ENCODE measurements around the gene CSH1. TPM values are rescaled to one million over a fixed set of nuclear protein-coding genes. Genes with fewer than 3 reads are reported as not detected.
"Not testable (repeated sequence)": the region's sequence is repeated elsewhere in the genome, so short reads cannot be mapped to it uniquely, and the experiment has no call there.

The CSH1 gene
- total RNA-seq, 1 donor from 2014 or later = 8.9 TPM

DNA sequence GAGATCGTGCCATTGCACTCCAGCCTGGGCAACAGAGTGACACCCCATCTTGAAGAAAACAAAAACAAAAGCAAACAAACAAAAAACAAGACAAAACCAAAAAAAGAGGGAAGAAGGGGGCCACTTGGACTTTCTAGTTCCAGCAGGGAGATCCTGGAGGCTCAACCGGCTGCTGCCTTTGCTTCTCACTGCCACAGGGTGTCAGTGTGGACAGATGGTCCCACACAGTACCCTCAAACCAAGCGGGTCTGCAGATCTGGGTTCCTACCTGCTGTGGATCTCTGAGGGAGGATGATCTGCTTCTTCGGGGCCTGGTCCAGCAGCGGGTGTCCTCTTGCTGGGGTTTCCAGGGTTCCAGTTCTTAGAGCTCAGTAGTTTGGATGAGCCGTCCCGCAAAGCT is 29.7 kb downstream of the CSH1 start:
- H3K27me3 Mint-ChIP-seq (ENCODE audit: low read depth, unreplicated experiment); H3K4me1 ChIP-seq (ENCODE audit: insufficient read depth, low read length); H2AFZ ChIP-seq (ENCODE audit: low read depth, low read length); H3K79me2 ChIP-seq (ENCODE audit: insufficient read depth, low read length); H3K9me3 Mint-ChIP-seq (ENCODE audit: unreplicated experiment); H3K4me3 Mint-ChIP-seq (ENCODE audit: unreplicated experiment); FAIRE-seq; H3K27ac ChIP-seq (ENCODE audit: low read depth, low read length); H4K20me1 ChIP-seq (ENCODE audit: insufficient read depth, low read length); H3K4me2 ChIP-seq (ENCODE audit: low read length); H3K36me3 ChIP-seq (ENCODE audit: insufficient read depth, low read length); H3K27ac Mint-ChIP-seq (ENCODE audit: unreplicated experiment); H3K36me3 Mint-ChIP-seq (ENCODE audit: low read depth, unreplicated experiment); DNase-seq (ENCODE audit: low read depth); H3K9ac ChIP-seq (ENCODE audit: low read length); H3K27me3 ChIP-seq (ENCODE audit: insufficient read depth, low read length); H3K4me3 ChIP-seq (ENCODE audit: insufficient read depth, low read depth, low read length); H3K9me3 ChIP-seq (ENCODE audit: insufficient read depth, low read depth, low read length): not testable (repeated sequence)
- peaks cover 18% of the 10 kb centered on the region for H3K4me1 Mint-ChIP-seq (ENCODE audit: low read depth, unreplicated experiment)
- TF ChIP-seq, protein P1, sequence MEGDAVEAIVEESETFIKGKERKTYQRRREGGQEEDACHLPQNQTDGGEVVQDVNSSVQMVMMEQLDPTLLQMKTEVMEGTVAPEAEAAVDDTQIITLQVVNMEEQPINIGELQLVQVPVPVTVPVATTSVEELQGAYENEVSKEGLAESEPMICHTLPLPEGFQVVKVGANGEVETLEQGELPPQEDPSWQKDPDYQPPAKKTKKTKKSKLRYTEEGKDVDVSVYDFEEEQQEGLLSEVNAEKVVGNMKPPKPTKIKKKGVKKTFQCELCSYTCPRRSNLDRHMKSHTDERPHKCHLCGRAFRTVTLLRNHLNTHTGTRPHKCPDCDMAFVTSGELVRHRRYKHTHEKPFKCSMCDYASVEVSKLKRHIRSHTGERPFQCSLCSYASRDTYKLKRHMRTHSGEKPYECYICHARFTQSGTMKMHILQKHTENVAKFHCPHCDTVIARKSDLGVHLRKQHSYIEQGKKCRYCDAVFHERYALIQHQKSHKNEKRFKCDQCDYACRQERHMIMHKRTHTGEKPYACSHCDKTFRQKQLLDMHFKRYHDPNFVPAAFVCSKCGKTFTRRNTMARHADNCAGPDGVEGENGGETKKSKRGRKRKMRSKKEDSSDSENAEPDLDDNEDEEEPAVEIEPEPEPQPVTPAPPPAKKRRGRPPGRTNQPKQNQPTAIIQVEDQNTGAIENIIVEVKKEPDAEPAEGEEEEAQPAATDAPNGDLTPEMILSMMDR (IDR thresholded peaks at IDR 0.05; ENCODE audit: insufficient read depth, low read depth, low read length) = peak; percentile 9

DNA sequence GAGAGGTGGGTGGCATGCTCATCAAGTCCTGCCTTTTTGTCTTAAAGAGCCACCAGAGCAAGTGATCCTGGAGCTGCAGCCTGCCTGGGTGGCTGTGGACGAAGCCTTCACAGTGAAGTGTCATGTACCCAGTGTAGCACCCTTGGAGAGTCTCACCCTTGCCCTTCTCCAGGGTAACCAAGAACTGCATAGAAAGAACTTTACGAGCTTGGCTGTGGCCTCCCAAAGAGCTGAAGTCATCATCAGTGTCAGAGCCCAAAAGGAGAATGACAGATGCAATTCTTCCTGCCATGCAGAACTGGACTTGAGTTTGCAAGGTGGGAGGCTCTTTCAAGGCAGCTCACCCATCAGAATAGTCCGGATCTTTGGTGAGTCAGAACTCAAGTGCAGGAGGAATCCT is 37.1 kb downstream of the CSH1 start:
- no peaks in the 10 kb centered on the region for H3K79me2 ChIP-seq (ENCODE audit: insufficient read depth, low read length)
- TF ChIP-seq, protein P1 (IDR thresholded peaks at IDR 0.05; ENCODE audit: insufficient read depth, low read depth, low read length) = no peak
- no peak for TF ChIP-seq EZH2 (IDR thresholded peaks at IDR 0.05; ENCODE audit: insufficient read depth, low read length)
- no peaks in the 10 kb centered on the region for H3K4me1 Mint-ChIP-seq (ENCODE audit: low read depth, unreplicated experiment)

DNA sequence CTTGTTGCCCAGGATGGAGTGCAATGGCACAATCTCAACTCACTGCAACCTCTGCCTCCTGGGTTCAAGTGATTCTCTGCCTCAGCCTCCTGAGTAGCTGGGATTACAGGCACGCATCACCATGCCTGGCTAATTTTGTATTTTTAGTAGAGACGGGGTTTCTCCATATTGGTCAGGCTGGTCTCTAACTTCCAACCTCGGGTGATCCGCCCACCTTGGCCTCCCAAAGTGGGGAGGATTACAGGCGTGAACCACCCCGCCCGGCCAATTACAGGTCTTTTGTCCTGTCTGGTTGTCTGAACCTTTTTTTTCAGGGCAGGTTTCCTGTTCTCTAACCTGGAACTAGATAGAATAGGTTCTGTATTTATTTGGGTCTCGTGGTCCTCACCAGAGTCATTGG is 39.9 kb downstream of the CSH1 start:
- not testable (repeated sequence) for H3K4me1 Mint-ChIP-seq (ENCODE audit: low read depth, unreplicated experiment); H3K9me3 Mint-ChIP-seq (ENCODE audit: unreplicated experiment); H3K79me2 ChIP-seq (ENCODE audit: insufficient read depth, low read length); H3K27ac ChIP-seq (ENCODE audit: low read depth, low read length); H3K4me1 ChIP-seq (ENCODE audit: insufficient read depth, low read length); FAIRE-seq; H2AFZ ChIP-seq (ENCODE audit: low read depth, low read length); H4K20me1 ChIP-seq (ENCODE audit: insufficient read depth, low read length); H3K9ac ChIP-seq (ENCODE audit: low read length); H3K36me3 Mint-ChIP-seq (ENCODE audit: low read depth, unreplicated experiment); H3K4me3 Mint-ChIP-seq (ENCODE audit: unreplicated experiment); H3K4me2 ChIP-seq (ENCODE audit: low read length); H3K27ac Mint-ChIP-seq (ENCODE audit: unreplicated experiment); H3K9me3 ChIP-seq (ENCODE audit: insufficient read depth, low read depth, low read length); H3K36me3 ChIP-seq (ENCODE audit: insufficient read depth, low read length); DNase-seq (ENCODE audit: low read depth); H3K4me3 ChIP-seq (ENCODE audit: insufficient read depth, low read depth, low read length)
- H3K27me3 ChIP-seq (ENCODE audit: insufficient read depth, low read length) = peaks cover 28% of the 10 kb centered on the region
- peaks cover 43% of the 10 kb centered on the region for H3K27me3 Mint-ChIP-seq (ENCODE audit: low read depth, unreplicated experiment)

More for the DNA sequence above, 37.1 kb downstream of the CSH1 start:
- Histone ChIP-seq H3K4me1 (ENCODE audit: insufficient read depth, low read length) (no peaks in the 10 kb centered on the region), H3K4me2 (ENCODE audit: low read length) (no peak overlapping the region), H3K9ac (ENCODE audit: low read length) (no peak overlapping the region), H2AFZ (ENCODE audit: low read depth, low read length) (no peak overlapping the region), H3K27ac (ENCODE audit: low read depth, low read length) (no peak overlapping the region), H4K20me1 (ENCODE audit: insufficient read depth, low read length) (no peaks in the 10 kb centered on the region), H3K36me3 (ENCODE audit: insufficient read depth, low read length) (no peaks in the 10 kb centered on the region), H3K4me3 (ENCODE audit: insufficient read depth, low read depth, low read length) (no peak overlapping the region), H3K9me3 (ENCODE audit: insufficient read depth, low read depth, low read length) (no peaks in the 10 kb centered on the region), H3K27me3 (ENCODE audit: insufficient read depth, low read length) (peaks cover 18% of the 10 kb centered on the region)
- FAIRE-seq (no peak), DNase-seq (ENCODE audit: low read depth) (no peak)
- H3K4me3 Mint-ChIP-seq (ENCODE audit: unreplicated experiment) = no peak overlapping the region
- no peaks in the 10 kb centered on the region for H3K9me3 Mint-ChIP-seq (ENCODE audit: unreplicated experiment)
- no peaks in the 10 kb centered on the region for H3K36me3 Mint-ChIP-seq (ENCODE audit: low read depth, unreplicated experiment)
- no peak overlapping the region for H3K27ac Mint-ChIP-seq (ENCODE audit: unreplicated experiment)
- peaks cover 41% of the 10 kb centered on the region for H3K27me3 Mint-ChIP-seq (ENCODE audit: low read depth, unreplicated experiment)

Measured in astrocyte (in vitro differentiated cells and primary cell).